ENCODE measurements around the gene TMEM59L. TPM values are rescaled to one million over a fixed set of nuclear protein-coding genes. Genes with fewer than 3 reads are reported as not detected.
A peak's percentile ranks its signal among the peaks of the same experiment; 100 is the strongest.

The TMEM59L gene
- total and polyA plus RNA-seq, 4 donors: 0.08 to 0.15 (median 0.08) TPM; not detected in 1

GRCh38 chr19:18648973-18649315 is 36.3 kb downstream of the TMEM59L start (continued):
- no peak for TF ChIP-seq CTCF (IDR thresholded peaks at IDR 0.05; ENCODE audit: low read depth, low read length, missing input control)
- TF ChIP-seq MAX (IDR thresholded peaks at IDR 0.05): no peak
- TF ChIP-seq ATF3 (IDR thresholded peaks at IDR 0.05): no peak
- TF ChIP-seq NR2F2 (IDR thresholded peaks at IDR 0.05): no peak
- no peak for TF ChIP-seq HNF4G (IDR thresholded peaks at IDR 0.05)
- TF ChIP-seq EGR1 (IDR thresholded peaks at IDR 0.05; ENCODE audit: low read depth in 2 of 2): no peak

GRCh38 chr19:18649371-18650020 is 36.8 kb downstream of the TMEM59L start:
- WGBS: 69% methylated on average over 25 of the region's 25 CpGs
- no peaks in the 10 kb centered on the region for H3K36me3 ChIP-seq (ENCODE audit: control insufficient read depth in 4 of 4, insufficient read depth in 3 of 4, low read depth in 1 of 4, low read length in 3 of 4)
- peak overlapping the region; percentile 74 to 78 for H3K27ac ChIP-seq (ENCODE audit: low read depth in 1 of 2, low read length in 2 of 2)
- TF ChIP-seq SP1 (IDR thresholded peaks at IDR 0.05): no peak
- TF ChIP-seq FOXA2 (IDR thresholded peaks at IDR 0.05): no peak
- no peak for TF ChIP-seq CTCF (IDR thresholded peaks at IDR 0.05; ENCODE audit: low read depth, low read length, missing input control)
- no peak for TF ChIP-seq EGR1 (IDR thresholded peaks at IDR 0.05; ENCODE audit: low read depth in 2 of 2)
- TF ChIP-seq MAX (IDR thresholded peaks at IDR 0.05): no peak
- no peak for TF ChIP-seq FOXA1 (IDR thresholded peaks at IDR 0.05)
- no peak for TF ChIP-seq RAD21 (IDR thresholded peaks at IDR 0.05)
- H3K4me1 ChIP-seq (ENCODE audit: control insufficient read depth in 4 of 4, insufficient read depth in 4 of 4, low read length in 3 of 4): peaks cover 0 to 14% (median 2%) of the 10 kb centered on the region in 4 donors
- no peaks in the 10 kb centered on the region for H3K9me3 ChIP-seq (ENCODE audit: control insufficient read depth in 4 of 4, low read length in 3 of 4)
- no peak for DNase-seq (ENCODE audit: low spot score)
- H3K27me3 ChIP-seq (ENCODE audit: control insufficient read depth in 4 of 4, insufficient read depth in 4 of 4, low read length in 3 of 4): no peaks in the 10 kb centered on the region
- no peak overlapping the region for H3K4me3 ChIP-seq (ENCODE audit: low read depth in 1 of 3, low read length in 3 of 3)
- no peak overlapping the region for H3K9ac ChIP-seq (ENCODE audit: low read depth in 1 of 2, low read length in 2 of 2)

- Histone ChIP-seq H3K36me3 (ENCODE audit: control insufficient read depth in 4 of 4, insufficient read depth in 3 of 4, low read depth in 1 of 4, low read length in 3 of 4) (no peaks in the 10 kb centered on the region), H3K9me3 (ENCODE audit: control insufficient read depth in 4 of 4, low read length in 3 of 4) (no peaks in the 10 kb centered on the region), H3K4me1 (ENCODE audit: control insufficient read depth in 4 of 4, insufficient read depth in 4 of 4, low read length in 3 of 4) (peaks cover 0 to 14% (median 2%) of the 10 kb centered on the region in 4 donors), H3K9ac (ENCODE audit: low read depth in 1 of 2, low read length in 2 of 2) (no peak overlapping the region), H3K4me3 (ENCODE audit: low read depth in 1 of 3, low read length in 3 of 3) (no peak overlapping the region), H3K27me3 (ENCODE audit: control insufficient read depth in 4 of 4, insufficient read depth in 4 of 4, low read length in 3 of 4) (no peaks in the 10 kb centered on the region), H3K27ac (ENCODE audit: low read depth in 1 of 2, low read length in 2 of 2) (peak overlapping the region; percentile 74 to 78)
- peak; percentile 40 to 41 for TF ChIP-seq RXRA (IDR thresholded peaks at IDR 0.05)
- TF ChIP-seq SP1 (IDR thresholded peaks at IDR 0.05): peak; percentile 45
- TF ChIP-seq NR2F2 (IDR thresholded peaks at IDR 0.05): peak; percentile 70
- TF ChIP-seq REST (IDR thresholded peaks at IDR 0.05): no peak
- WGBS: 58% methylated on average over 17 of the region's 17 CpGs
- no peak for DNase-seq (ENCODE audit: low spot score)
These were observed 37.3 kb downstream of the TMEM59L start for GRCh38 chr19:18650021-18650390.
